Gastrocnemius medialis (tissue), 4 donors: ENCODE measurements around the gene ZNRF4. TPM values are rescaled to one million over a fixed set of nuclear protein-coding genes. Genes with fewer than 3 reads are reported as not detected.

Source experiments
- ATAC-seq, 2 donors: fragments of 150-250 bp; one replicate each; pipeline ENCODE4 v1.9.1; 2016
- DNase-seq, 2 donors: peaks; one replicate each; pipeline ENCODE4 v3.0.0-alpha.2; 2019
- H3K27ac ChIP-seq, 4 donors: fragments of 200-600 bp; sonication (generic); 1 replicate in 1 of 4; 2 replicates in 3 of 4; pipeline ENCODE4 v1.5.1; 2016 to 2018; ENCODE audit warnings: mild to moderate bottlenecking in 2 of 4, moderate library complexity in 1 of 4
- H3K27me3 ChIP-seq, 3 donors: fragments of 200-600 bp; sonication (generic) in 2 of 3; 1 replicate in 1 of 3; 2 replicates in 2 of 3; pipeline versions ENCODE4 v1.5.1 to v1.6.0; 2016 to 2019; ENCODE audit warnings: mild to moderate bottlenecking in 1 of 3, moderate library complexity in 1 of 3
- H3K36me3 ChIP-seq, 2 donors: fragments of 200-600 bp; sonication (generic) in 1 of 2; one replicate each; pipeline ENCODE4 v1.5.1; 2017 to 2018
- H3K4me1 ChIP-seq, 2 donors: fragments of 200-600 bp; sonication (generic) in 1 of 2; one replicate each; pipeline ENCODE4 v1.5.1; 2016 to 2017; ENCODE audit warnings: mild to moderate bottlenecking in 2 of 2
- H3K4me3 ChIP-seq, 4 donors: fragments of 200-600 bp; sonication (generic) in 3 of 4; 1 replicate in 1 of 4; 2 replicates in 3 of 4; pipeline ENCODE4 v1.5.1; 2016 to 2019; ENCODE audit warnings: mild to moderate bottlenecking in 2 of 4
- H3K9me3 ChIP-seq, 3 donors: fragments of 200-600 bp; sonication (generic) in 2 of 3; 1 replicate in 1 of 3; 2 replicates in 2 of 3; pipeline ENCODE4 v1.5.1; 2016 to 2019
- CTCF ChIP-seq, 5 experiments: fragments of 450-650 bp in 3 of 5; fragments of 200-600 bp in 2 of 5; sonication (generic) in 2 of 5; IDR thresholded peaks in 4 of 5; conservative IDR thresholded peaks in 1 of 5; 1 replicate in 4 of 5; 2 replicates in 1 of 5; pipeline ENCODE4 v1.5.1; 2016 to 2019; ENCODE audit warnings: antibody characterized with exemption in 5 of 5, mild to moderate bottlenecking in 3 of 5, moderate library complexity in 3 of 5
- POLR2A ChIP-seq, 2 donors: fragments of 450-650 bp; IDR thresholded peaks; one replicate each; pipeline ENCODE4 v1.6.1; 2017; ENCODE audit warnings: antibody characterized with exemption in 2 of 2, mild to moderate bottlenecking in 2 of 2, moderate library complexity in 2 of 2
- in situ Hi-C, 4 donors: fragments of 200-750 bp; cut with MboI; loops; one replicate each; pipeline versions ENCODE4 v1.15.0 to v1.8.0; 2017; ENCODE audit warnings: low sequenced_read_pairs in 4 of 4
- intact Hi-C: fragments of 100-400 bp; cut with DNase I; formaldehyde crosslinking; loops from one replicate; pipeline ENCODE4 v1.15.1; 2023; ENCODE audit warnings: low total_unique reads
- total RNA-seq, 4 donors: library from RNA; depleted of rRNA; stranded (reverse); fragments of >200 nt; gene quantifications; one replicate each; pipeline versions ENCODE4 v1.1.0 to v1.2.3, GENCODE V29; 2016

The ZNRF4 gene
- total RNA-seq, 4 donors from 2014 or later = not detected

GRCh38 chr19:5425260-5425659, 30.0 kb upstream of the ZNRF4 start:
- no peak for DNase-seq
- H3K9me3 ChIP-seq = no peaks in the 10 kb centered on the region
- no peak overlapping the region for H3K4me3 ChIP-seq
- ATAC-seq = no peak
- no peaks in the 10 kb centered on the region for H3K36me3 ChIP-seq
- no peak for TF ChIP-seq POLR2A (IDR thresholded peaks at IDR 0.05)
- no peak for TF ChIP-seq CTCF (IDR thresholded peaks at IDR 0.05 in 4 of 5, conservative IDR thresholded peaks at IDR 0.05 in 1 of 5)
- in situ Hi-C loops = no loop called here
- no peak overlapping the region for H3K27ac ChIP-seq
- intact Hi-C loops = no loop called here
- no peaks in the 10 kb centered on the region for H3K4me1 ChIP-seq
- peaks cover 4% of the 10 kb centered on the region in 3 donors for H3K27me3 ChIP-seq

- ATAC-seq = no peak
Measured at GRCh38 chr19:5430237-5430636, 25.0 kb upstream of the ZNRF4 start.

GRCh38 chr19:5432687-5433086, 22.5 kb upstream of the ZNRF4 start:
- Histone ChIP-seq H3K36me3 (no peaks in the 10 kb centered on the region), H3K4me3 (no peak overlapping the region), H3K9me3 (no peaks in the 10 kb centered on the region), H3K4me1 (no peaks in the 10 kb centered on the region), H3K27ac (no peak overlapping the region), H3K27me3 (peaks cover 9 to 22% (median 15%) of the 10 kb centered on the region in 3 donors)
- ATAC-seq (no peak), DNase-seq (no peak)
- in situ Hi-C loops (no loop called here), intact Hi-C loops (no loop called here)
- TF ChIP-seq CTCF (IDR thresholded peaks at IDR 0.05 in 4 of 5, conservative IDR thresholded peaks at IDR 0.05 in 1 of 5) (no peak), POLR2A (IDR thresholded peaks at IDR 0.05) (no peak)

More at GRCh38 chr19:5430237-5430636, 25.0 kb upstream of the ZNRF4 start:
- no peaks in the 10 kb centered on the region for H3K4me1 ChIP-seq
- intact Hi-C loops (no loop called here), in situ Hi-C loops (no loop called here)
- H3K4me3 ChIP-seq = no peak overlapping the region
- H3K27me3 ChIP-seq = peaks cover under 1 to 8% (median 4%) of the 10 kb centered on the region in 3 donors
- H3K9me3 ChIP-seq = no peaks in the 10 kb centered on the region
- no peaks in the 10 kb centered on the region for H3K36me3 ChIP-seq
- H3K27ac ChIP-seq = no peak overlapping the region
- no peak for TF ChIP-seq POLR2A (IDR thresholded peaks at IDR 0.05)
- TF ChIP-seq CTCF (IDR thresholded peaks at IDR 0.05 in 4 of 5, conservative IDR thresholded peaks at IDR 0.05 in 1 of 5) = no peak
- no peak for DNase-seq

GRCh38 chr19:5434351-5434917, 20.8 kb upstream of the ZNRF4 start:
- no peak overlapping the region for H3K27ac ChIP-seq
- no peaks in the 10 kb centered on the region for H3K36me3 ChIP-seq
- no peak overlapping the region for H3K4me3 ChIP-seq
- no peaks in the 10 kb centered on the region for H3K4me1 ChIP-seq
- TF ChIP-seq CTCF (IDR thresholded peaks at IDR 0.05 in 4 of 5, conservative IDR thresholded peaks at IDR 0.05 in 1 of 5) (no peak), POLR2A (IDR thresholded peaks at IDR 0.05) (no peak)
- in situ Hi-C loops (no loop called here), intact Hi-C loops (no loop called here)
- DNase-seq (no peak), ATAC-seq (no peak)
- peaks cover 9 to 25% (median 18%) of the 10 kb centered on the region in 3 donors for H3K27me3 ChIP-seq
- no peaks in the 10 kb centered on the region for H3K9me3 ChIP-seq
